Hepatocyte (in vitro differentiated cells): ENCODE results near the gene IFI27L1. TPM values are rescaled to one million over a fixed set of nuclear protein-coding genes. Genes with fewer than 3 reads are reported as not detected.
A peak's percentile ranks its signal among the peaks of the same experiment; 100 is the strongest.

ENCODE experiments used
- DNase-seq: peaks from one replicate; pipeline ENCODE4 v3.0.0-alpha.2; 2016; ENCODE audit warnings: low spot score
- H2AFZ ChIP-seq: fragments of 200-600 bp; sonication (generic); 2 replicates; pipeline ENCODE4 v1.6.0; 2016; ENCODE audit warnings: antibody characterized with exemption, mild to moderate bottlenecking
- H3K27ac ChIP-seq: fragments of 200-600 bp; sonication (generic); 2 replicates; pipeline ENCODE4 v1.5.1; 2016; ENCODE audit warnings: mild to moderate bottlenecking
- H3K27me3 ChIP-seq: fragments of 200-600 bp; sonication (generic); 2 replicates; pipeline ENCODE4 v1.6.1; 2016
- H3K36me3 ChIP-seq: fragments of 200-600 bp; sonication (generic); replicated peaks from 2 replicates; pipeline ENCODE4 v1.5.1; 2016; ENCODE audit warnings: low read depth; ENCODE audit not compliant: insufficient read depth
- H3K4me1 ChIP-seq: fragments of 200-600 bp; sonication (generic); 2 replicates; pipeline ENCODE4 v1.5.1; 2016; ENCODE audit warnings: mild to moderate bottlenecking, moderate library complexity; ENCODE audit not compliant: insufficient read depth
- H3K4me2 ChIP-seq: fragments of 200-600 bp; sonication (generic); 2 replicates; pipeline ENCODE4 v1.6.0; 2016
- H3K4me3 ChIP-seq: fragments of 200-600 bp; sonication (generic); 2 replicates; pipeline ENCODE4 v1.5.1; 2016; ENCODE audit warnings: mild to moderate bottlenecking
- H3K79me2 ChIP-seq: fragments of 200-600 bp; sonication (generic); 2 replicates; pipeline ENCODE4 v1.6.0; 2017; ENCODE audit warnings: mild to moderate bottlenecking
- H3K9me2 ChIP-seq: fragments of 200-600 bp; sonication (generic); replicated peaks from 2 replicates; pipeline ENCODE4 v1.6.0; 2017; ENCODE audit warnings: mild to moderate bottlenecking; ENCODE audit not compliant: insufficient read depth
- H3K9me3 ChIP-seq: fragments of 200-600 bp; sonication (generic); 2 replicates; pipeline ENCODE4 v1.5.1; 2016; ENCODE audit warnings: low read depth, mild to moderate bottlenecking
- H4K20me1 ChIP-seq: fragments of 200-600 bp; sonication (generic); 2 replicates; pipeline ENCODE4 v1.6.0; 2016; ENCODE audit warnings: mild to moderate bottlenecking; ENCODE audit not compliant: insufficient read depth, poor library complexity, severe bottlenecking
- EZH2 ChIP-seq: fragments of 200-600 bp; sonication (generic); IDR thresholded peaks from 2 replicates; pipeline ENCODE4 v1.6.1; 2016; ENCODE audit warnings: antibody characterized with exemption, mild to moderate bottlenecking, borderline replicate concordance
- EZH2phosphoT487 ChIP-seq: fragments of 200-600 bp; sonication (generic); IDR thresholded peaks from one replicate; pipeline ENCODE4 v1.6.1; 2018; ENCODE audit warnings: antibody characterized with exemption, mild to moderate bottlenecking, low read depth, moderate library complexity; ENCODE audit not compliant: unreplicated experiment, severe bottlenecking
- WGBS: methylation state at CpG from one replicate; pipeline ENCODE4 v1.1.6; 2016; ENCODE audit warnings: low lambda C conversion rate; ENCODE audit errors: missing lambda C conversion rate; 5-methylcytosine and 5-hydroxymethylcytosine counted together
- polyA plus RNA-seq: library from polyadenylated mRNA; unstranded; fragments of >200 nt; fragmentation: Nextera tagmentation; extraction: Ambion mirVana; gene quantifications from 2 replicates; pipeline ENCODE4 v1.2.1, GENCODE V29; 2016
- total RNA-seq: library from RNA; depleted of rRNA; stranded (reverse); fragments of >200 nt; gene quantifications from 2 replicates; pipeline ENCODE4 v1.2.3, GENCODE V29; 2014
- TF ChIP-seq, protein P1 (sequence below): fragments of 200-600 bp; sonication (generic); IDR thresholded peaks from 2 replicates; pipeline ENCODE4 v1.5.1; 2016; ENCODE audit warnings: antibody characterized with exemption, mild to moderate bottlenecking; ENCODE audit not compliant: poor library complexity

The IFI27L1 gene
- total and polyA plus RNA-seq, 2 experiments from 2014 or later, result 18.9 to 29.4 TPM

DNA sequence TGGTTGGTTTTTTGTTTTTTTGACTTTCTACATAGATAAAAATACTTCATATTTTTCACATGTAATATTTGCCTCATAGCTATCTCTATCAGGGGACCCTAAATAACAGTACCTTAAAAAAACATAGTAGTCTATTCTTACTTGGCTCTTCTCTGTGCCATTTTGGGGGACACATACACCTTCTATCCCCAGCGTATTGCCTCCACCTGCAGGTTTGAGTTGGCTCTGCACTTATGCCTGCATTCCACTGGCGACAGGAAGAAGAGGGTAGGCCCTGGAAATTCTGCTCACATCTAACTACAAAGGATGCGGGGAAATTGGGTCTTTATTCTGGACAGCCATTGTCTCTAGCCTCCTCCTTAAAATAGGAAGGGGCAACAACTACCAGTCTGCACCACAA, 62.1 kb downstream of the IFI27L1 start:
- H3K9me3 ChIP-seq, result no peaks in the 10 kb centered on the region
- no peaks in the 10 kb centered on the region for H3K79me2 ChIP-seq
- 66% methylated on average over 3 of the region's 3 CpGs for WGBS
- H3K4me3 ChIP-seq, result no peak overlapping the region
- no peaks in the 10 kb centered on the region for H4K20me1 ChIP-seq
- H3K9me2 ChIP-seq, result no peaks in the 10 kb centered on the region
- no peak for TF ChIP-seq EZH2phosphoT487
- TF ChIP-seq, protein P1, sequence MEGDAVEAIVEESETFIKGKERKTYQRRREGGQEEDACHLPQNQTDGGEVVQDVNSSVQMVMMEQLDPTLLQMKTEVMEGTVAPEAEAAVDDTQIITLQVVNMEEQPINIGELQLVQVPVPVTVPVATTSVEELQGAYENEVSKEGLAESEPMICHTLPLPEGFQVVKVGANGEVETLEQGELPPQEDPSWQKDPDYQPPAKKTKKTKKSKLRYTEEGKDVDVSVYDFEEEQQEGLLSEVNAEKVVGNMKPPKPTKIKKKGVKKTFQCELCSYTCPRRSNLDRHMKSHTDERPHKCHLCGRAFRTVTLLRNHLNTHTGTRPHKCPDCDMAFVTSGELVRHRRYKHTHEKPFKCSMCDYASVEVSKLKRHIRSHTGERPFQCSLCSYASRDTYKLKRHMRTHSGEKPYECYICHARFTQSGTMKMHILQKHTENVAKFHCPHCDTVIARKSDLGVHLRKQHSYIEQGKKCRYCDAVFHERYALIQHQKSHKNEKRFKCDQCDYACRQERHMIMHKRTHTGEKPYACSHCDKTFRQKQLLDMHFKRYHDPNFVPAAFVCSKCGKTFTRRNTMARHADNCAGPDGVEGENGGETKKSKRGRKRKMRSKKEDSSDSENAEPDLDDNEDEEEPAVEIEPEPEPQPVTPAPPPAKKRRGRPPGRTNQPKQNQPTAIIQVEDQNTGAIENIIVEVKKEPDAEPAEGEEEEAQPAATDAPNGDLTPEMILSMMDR, result peak; percentile 15
- no peaks in the 10 kb centered on the region for H3K36me3 ChIP-seq
- no peaks in the 10 kb centered on the region for H3K27me3 ChIP-seq
- H2AFZ ChIP-seq, result no peak overlapping the region
- DNase-seq, result no peak
- H3K4me2 ChIP-seq, result no peak overlapping the region
- no peaks in the 10 kb centered on the region for H3K4me1 ChIP-seq
- H3K27ac ChIP-seq, result no peak overlapping the region

DNA sequence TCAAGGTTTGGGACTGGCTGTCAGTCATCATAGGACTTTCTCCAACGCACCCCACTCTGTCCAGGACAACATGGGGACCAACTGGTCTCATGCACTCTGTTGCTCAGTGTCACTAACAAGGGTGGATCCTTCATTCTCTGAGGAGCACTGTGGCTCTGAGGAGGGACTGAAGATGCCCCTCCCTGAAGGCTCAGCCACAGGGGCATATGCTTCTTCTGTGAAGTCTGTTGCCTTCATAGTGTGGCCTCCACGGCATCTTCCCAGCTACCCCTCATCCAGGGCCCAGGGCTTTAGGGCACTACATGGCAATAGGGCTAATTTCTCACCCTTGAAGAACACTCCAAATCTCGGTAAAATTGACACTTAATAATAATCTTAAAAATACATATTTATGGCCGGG, 62.6 kb downstream of the IFI27L1 start:
- Histone ChIP-seq H3K9me3 (no peaks in the 10 kb centered on the region), H3K27ac (no peak overlapping the region), H3K79me2 (no peaks in the 10 kb centered on the region), H4K20me1 (no peaks in the 10 kb centered on the region), H3K4me2 (no peak overlapping the region), H3K4me3 (no peak overlapping the region), H3K4me1 (no peaks in the 10 kb centered on the region), H3K36me3 (no peaks in the 10 kb centered on the region), H3K27me3 (no peaks in the 10 kb centered on the region), H2AFZ (no peak overlapping the region), H3K9me2 (no peaks in the 10 kb centered on the region)
- DNase-seq, result no peak
- no peak for TF ChIP-seq EZH2
- TF ChIP-seq, protein P1, result no peak
- TF ChIP-seq EZH2phosphoT487, result no peak
- 91% methylated on average over 4 of the region's 4 CpGs for WGBS

DNA sequence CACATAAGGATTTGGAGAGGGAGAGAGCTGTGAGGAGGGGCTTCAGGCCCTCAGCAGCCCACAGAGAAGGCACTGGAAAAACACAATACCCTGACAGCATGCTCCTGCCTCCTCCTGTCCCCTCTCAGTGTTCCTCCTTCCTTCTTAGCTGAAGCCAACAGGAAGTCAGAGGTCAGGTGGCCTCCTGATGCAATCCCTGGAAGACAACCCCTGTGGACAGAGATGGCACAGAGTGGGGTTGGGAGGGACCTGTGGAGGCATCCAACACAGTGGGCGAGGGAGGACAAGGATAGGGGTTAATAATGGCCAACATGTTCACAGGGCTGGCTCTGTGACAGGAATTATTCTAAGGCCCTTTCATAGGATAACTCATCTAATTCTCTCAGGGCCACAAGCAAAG, 63.7 kb downstream of the IFI27L1 start:
- H3K36me3 ChIP-seq, result no peaks in the 10 kb centered on the region
- H3K9me3 ChIP-seq, result no peaks in the 10 kb centered on the region
- H3K4me1 ChIP-seq, result no peaks in the 10 kb centered on the region
- H3K27ac ChIP-seq, result no peak overlapping the region
- 81% methylated on average over 1 of the region's 1 CpG for WGBS
- no peak overlapping the region for H3K4me3 ChIP-seq
- no peaks in the 10 kb centered on the region for H4K20me1 ChIP-seq
- TF ChIP-seq, protein P1, result no peak
- TF ChIP-seq EZH2 (no peak), EZH2phosphoT487 (no peak)
- no peak overlapping the region for H2AFZ ChIP-seq
- H3K9me2 ChIP-seq, result no peaks in the 10 kb centered on the region
- no peaks in the 10 kb centered on the region for H3K79me2 ChIP-seq
- no peak overlapping the region for H3K4me2 ChIP-seq
- H3K27me3 ChIP-seq, result no peaks in the 10 kb centered on the region
- DNase-seq, result no peak

DNA sequence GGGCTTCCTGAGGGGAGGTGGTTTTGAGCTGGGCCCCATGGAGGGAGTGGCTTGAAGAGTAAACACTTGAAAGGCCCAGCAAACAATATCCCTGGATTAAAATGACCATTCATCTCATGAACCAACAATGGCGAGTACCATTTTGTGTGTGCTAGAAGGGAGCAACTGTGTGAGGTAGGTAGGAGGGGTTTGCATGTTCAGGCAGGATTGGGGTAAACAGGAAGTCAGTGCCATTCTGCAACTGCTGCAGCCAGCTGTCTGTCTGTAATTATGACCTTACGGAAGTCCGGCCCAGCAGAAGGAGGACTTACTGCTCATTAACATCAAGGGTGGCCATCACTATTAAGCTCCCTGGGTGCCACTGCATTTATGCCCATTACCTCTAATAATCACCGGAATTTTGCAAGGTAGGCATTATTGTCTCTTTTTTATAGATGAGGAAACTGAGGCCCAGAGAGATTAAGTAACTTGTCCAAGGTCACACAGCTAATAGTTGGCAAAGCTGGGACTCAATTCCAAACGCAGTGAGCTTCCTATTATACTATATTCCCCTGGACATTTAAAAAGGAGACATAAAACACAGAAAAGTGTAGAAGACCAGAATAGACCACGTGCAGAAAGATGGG, 64.9 kb downstream of the IFI27L1 start:
- no peaks in the 10 kb centered on the region for H4K20me1 ChIP-seq
- no peaks in the 10 kb centered on the region for H3K9me3 ChIP-seq
- TF ChIP-seq, protein P1, result no peak
- TF ChIP-seq EZH2phosphoT487, result no peak
- TF ChIP-seq EZH2, result no peak
- no peaks in the 10 kb centered on the region for H3K36me3 ChIP-seq
- no peak overlapping the region for H2AFZ ChIP-seq
- no peak overlapping the region for H3K4me2 ChIP-seq
- no peaks in the 10 kb centered on the region for H3K79me2 ChIP-seq
- H3K4me3 ChIP-seq, result no peak overlapping the region
- no peaks in the 10 kb centered on the region for H3K4me1 ChIP-seq
- H3K27ac ChIP-seq, result no peak overlapping the region
- 77% methylated on average over 6 of the region's 6 CpGs for WGBS
- H3K27me3 ChIP-seq, result no peaks in the 10 kb centered on the region
- H3K9me2 ChIP-seq, result no peaks in the 10 kb centered on the region
- no peak for DNase-seq
